ENCODE measurements around the gene OSBP2.
"Not testable (repeated sequence)": the region's sequence is repeated elsewhere in the genome, so short reads cannot be mapped to it uniquely, and the experiment has no call there.

The OSBP2 gene

GRCh38 chr22:30720263-30720837, 25.7 kb downstream of the OSBP2 start:
- no peak for DNase-seq

- DNase-seq: no peak
Measured at GRCh38 chr22:30721741-30722140, 27.1 kb downstream of the OSBP2 start.

GRCh38 chr22:30728826-30729225, 34.2 kb downstream of the OSBP2 start:
- no peak for DNase-seq

- DNase-seq: no peak
Measured at GRCh38 chr22:30731658-30732057, 37.0 kb downstream of the OSBP2 start.

GRCh38 chr22:30732426-30732825, 37.8 kb downstream of the OSBP2 start:
- DNase-seq: no peak

GRCh38 chr22:30733181-30733631, 38.5 kb downstream of the OSBP2 start:
- DNase-seq: no peak

GRCh38 chr22:30740007-30740406, 45.3 kb downstream of the OSBP2 start:
- not testable (repeated sequence) for DNase-seq

- DNase-seq: not testable (repeated sequence)
Measured at GRCh38 chr22:30740511-30740910, 45.8 kb downstream of the OSBP2 start.

- DNase-seq: no peak
Measured at GRCh38 chr22:30742291-30743256, 47.9 kb downstream of the OSBP2 start.

- no peak for DNase-seq
Measured at GRCh38 chr22:30743257-30744020, 48.8 kb downstream of the OSBP2 start.

- DNase-seq: no peak
Measured at GRCh38 chr22:30744224-30744623, 49.5 kb downstream of the OSBP2 start.

- DNase-seq: no peak
Measured at GRCh38 chr22:30747493-30747892, 52.8 kb downstream of the OSBP2 start.

- DNase-seq: no peak
Measured at GRCh38 chr22:30749272-30749671, 54.6 kb downstream of the OSBP2 start.

GRCh38 chr22:30749849-30750248, 55.2 kb downstream of the OSBP2 start:
- DNase-seq: no peak

- DNase-seq: no peak
Measured at GRCh38 chr22:30751529-30751928, 56.9 kb downstream of the OSBP2 start.

GRCh38 chr22:30752771-30753170, 58.1 kb downstream of the OSBP2 start:
- DNase-seq: no peak

- no peak for DNase-seq
Measured at GRCh38 chr22:30753701-30754100, 59.0 kb downstream of the OSBP2 start.

GRCh38 chr22:30754521-30754920, 59.8 kb downstream of the OSBP2 start:
- DNase-seq: no peak

GRCh38 chr22:30754971-30755758, 60.5 kb downstream of the OSBP2 start:
- DNase-seq: peak; percentile 38

- no peak for DNase-seq
Measured at GRCh38 chr22:30755759-30756124, 61.1 kb downstream of the OSBP2 start.

GRCh38 chr22:30763815-30764673, 69.4 kb downstream of the OSBP2 start:
- peak; percentile 35 for DNase-seq

- DNase-seq: no peak
Measured at GRCh38 chr22:30767661-30768060, 73.0 kb downstream of the OSBP2 start.

Measured in CD4-positive, alpha-beta T cell treated with Interferon gamma for 1 hour (primary cell).